K562 (cell line): ENCODE data around the gene TYW3. TPM values are rescaled to one million over a fixed set of nuclear protein-coding genes. Genes with fewer than 3 reads are reported as not detected.
A peak's percentile ranks its signal among the peaks of the same experiment; 100 is the strongest.

Source experiments
- ATAC-seq: fragments of 200-7000 bp; cut with Tn5 transposase; 3 replicates; pipeline ENCODE4 v1.9.1; 2020; ENCODE audit warnings: moderate library complexity
- BruUV-seq: library from RNA; stranded (reverse); fragments of 400-500 nt; replicated peaks from 2 replicates; lab custom pipeline; 2021; lab: Mats Ljungman, UMichigan
- CTCF ChIA-PET: fragments of 300-600 bp; formaldehyde crosslinking; extraction: SDS; loops from one replicate; lab custom pipeline; 2021; ENCODE audit warnings: low intra/inter-chr PET ratio; lab: Yijun Ruan, JAX
- POLR2A ChIA-PET: fragments of 300-600, 350-650 bp; sonication (Branson Sonifier 250); formaldehyde crosslinking; extraction: SDS; loops from one replicate; lab custom pipeline; 2021; ENCODE audit warnings: antibody characterized with exemption, inconsistent platforms; lab: Yijun Ruan, JAX
- DNase-seq, 4 experiments: peaks; one replicate each; pipeline versions ENCODE4 v3.0.0 to v3.0.0-alpha.2; 2011 to 2018; ENCODE audit warnings: low spot score in 3 of 4, mixed read lengths in 3 of 4; ENCODE audit errors: extremely low read depth in 1 of 4
- FAIRE-seq: peaks from 2 replicates; lab custom pipeline; 2011; peaks lifted over from hg19 to GRCh38; lab: Jason Lieb, UNC
- H2AFZ ChIP-seq: 2 replicates; pipeline ENCODE4 v1.6.0; 2011; ENCODE audit warnings: low read depth, low read length, control low read depth, inconsistent platforms
- H3K27ac ChIP-seq: fragments of 200-600 bp; 3 replicates; pipeline ENCODE4 v1.8.0; 2011; ENCODE audit warnings: low read depth, mild to moderate bottlenecking, control low read depth, inconsistent platforms, low read length, moderate library complexity, mixed read lengths; ENCODE audit errors: extremely low read depth
- H3K27me3 ChIP-seq, 2 experiments: fragments of 300-600 bp in 1 of 2; 2 replicates in 1 of 2; 3 replicates in 1 of 2; pipeline versions ENCODE4 v1.6.0 to v1.8.0; 2011; ENCODE audit warnings: inconsistent platforms in 2 of 2, low read length in 2 of 2, mild to moderate bottlenecking in 1 of 2, mixed read lengths in 1 of 2, moderate library complexity in 1 of 2; ENCODE audit not compliant: control insufficient read depth in 2 of 2, insufficient read depth in 2 of 2
- H3K36me3 ChIP-seq: fragments of 300-600 bp; 3 replicates; pipeline ENCODE4 v1.8.0; 2011; ENCODE audit warnings: mild to moderate bottlenecking, low read length, inconsistent platforms; ENCODE audit not compliant: control insufficient read depth, insufficient read depth
- H3K4me1 ChIP-seq, 2 experiments: fragments of 200-600 bp in 1 of 2; replicated peaks in 1 of 2; 2 replicates in 1 of 2; 3 replicates in 1 of 2; pipeline versions ENCODE4 v1.5.1 to v1.8.0; 2011; ENCODE audit warnings: inconsistent platforms in 2 of 2, low read length in 2 of 2, mild to moderate bottlenecking in 1 of 2, mixed read lengths in 1 of 2, moderate library complexity in 1 of 2; ENCODE audit not compliant: control insufficient read depth in 2 of 2, insufficient read depth in 2 of 2
- H3K4me2 ChIP-seq: 2 replicates; pipeline ENCODE4 v1.6.1; 2011; ENCODE audit warnings: low read length, control low read depth, inconsistent platforms, mixed read lengths; ENCODE audit not compliant: insufficient read depth
- H3K4me3 ChIP-seq: fragments of 200-600 bp; sonication (generic), shearing (Covaris generic); 2 replicates; pipeline ENCODE4 v1.5.1; 2016; ENCODE audit warnings: control low read depth, inconsistent platforms
- H3K79me2 ChIP-seq: fragments of 200-600 bp; 3 replicates; pipeline ENCODE4 v1.8.0; 2011; ENCODE audit warnings: low read length, inconsistent platforms; ENCODE audit not compliant: control insufficient read depth, insufficient read depth
- H3K9ac ChIP-seq, 2 experiments: 2 replicates each; pipeline versions ENCODE4 v1.6.0 to v1.6.1; 2011; ENCODE audit warnings: low read depth in 2 of 2, low read length in 2 of 2, control low read depth in 1 of 2, inconsistent platforms in 1 of 2, mild to moderate bottlenecking in 1 of 2, mixed read lengths in 1 of 2; ENCODE audit not compliant: insufficient read depth in 1 of 2
- H3K9me1 ChIP-seq: one replicate; pipeline ENCODE4 v1.6.0; 2011; ENCODE audit warnings: inconsistent platforms, mild to moderate bottlenecking, low read length, moderate library complexity; ENCODE audit not compliant: control insufficient read depth, insufficient read depth
- H3K9me3 ChIP-seq: replicated peaks from 2 replicates; pipeline ENCODE4 v1.5.1; 2011; ENCODE audit warnings: low read depth, low read length, inconsistent platforms; ENCODE audit not compliant: control insufficient read depth, insufficient read depth
- H4K20me1 ChIP-seq: replicated peaks from 2 replicates; pipeline ENCODE4 v1.6.1; 2011; ENCODE audit warnings: low read length, inconsistent platforms, mixed read lengths; ENCODE audit not compliant: control insufficient read depth, insufficient read depth
- BACH1 ChIP-seq: fragments of 200-800 bp; sonication (Bioruptor generic); IDR thresholded peaks from 2 replicates; pipeline ENCODE4 v1.6.1; 2016; ENCODE audit warnings: missing genetic modification characterization, missing compliant biosample characterization
- CTBP1 ChIP-seq: fragments of 450-650 bp; IDR thresholded peaks from 2 replicates; pipeline ENCODE4 v1.6.1; 2016; ENCODE audit warnings: borderline replicate concordance
- DLX4 ChIP-seq: fragments of 250-450 bp; sonication (Bioruptor Pico); IDR thresholded peaks from 2 replicates; pipeline ENCODE4 v1.6.1; 2021; ENCODE audit warnings: mild to moderate bottlenecking
- E2F5 ChIP-seq: sonication (generic); formaldehyde crosslinking; IDR thresholded peaks from 2 replicates; pipeline ENCODE4 v1.8.0; 2022; ENCODE audit warnings: mild to moderate bottlenecking, missing genetic modification reagents
- FOSL1 ChIP-seq: fragments of 200-800 bp; sonication (Bioruptor generic); conservative IDR thresholded peaks from 2 replicates; pipeline ENCODE4 v1.6.1; 2016; ENCODE audit warnings: missing genetic modification characterization, missing compliant biosample characterization
- GATA2 ChIP-seq: sonication (generic); formaldehyde crosslinking; IDR thresholded peaks from 2 replicates; pipeline ENCODE4 v1.4.0; 2020; ENCODE audit warnings: mild to moderate bottlenecking, missing genetic modification reagents
- GTF2E2 ChIP-seq: fragments of 200-800 bp; sonication (Bioruptor generic); IDR thresholded peaks from 2 replicates; pipeline ENCODE4 v1.6.1; 2016; ENCODE audit warnings: missing genetic modification characterization, missing compliant biosample characterization
- HEY1 ChIP-seq: fragments of 250-450 bp; sonication (Bioruptor Pico); IDR thresholded peaks from 2 replicates; pipeline ENCODE4 v1.5.0; 2020; ENCODE audit warnings: mild to moderate bottlenecking, moderate library complexity, borderline replicate concordance
- HNRNPL ChIP-seq: fragments of 200-400 bp; formaldehyde crosslinking; IDR thresholded peaks from 2 replicates; pipeline ENCODE4 v1.6.1; 2017; ENCODE audit warnings: low read depth, mild to moderate bottlenecking, low read length
- HSF4 ChIP-seq: fragments of 250-450 bp; sonication (Bioruptor Pico); IDR thresholded peaks from 2 replicates; pipeline ENCODE4 v2.1.2; 2022; ENCODE audit warnings: mild to moderate bottlenecking, moderate library complexity, borderline replicate concordance
- JUN ChIP-seq, 2 experiments: sonication (generic) in 1 of 2; formaldehyde crosslinking in 1 of 2; IDR thresholded peaks; 2 replicates each; pipeline versions ENCODE4 v1.6.1 to v1.8.0; 2012 to 2022; ENCODE audit warnings: borderline replicate concordance in 2 of 2, mild to moderate bottlenecking in 2 of 2, improper control_type of control experiment in 1 of 2, low read depth in 1 of 2, low read length in 1 of 2, missing genetic modification reagents in 1 of 2
- RAD21 ChIP-seq, 2 experiments: fragments of 250-450 bp in 1 of 2; fragments of 450-650 bp in 1 of 2; sonication (Bioruptor Pico) in 1 of 2; formaldehyde crosslinking in 1 of 2; IDR thresholded peaks in 1 of 2; conservative IDR thresholded peaks in 1 of 2; 2 replicates each; pipeline versions ENCODE4 v1.4.0 to v1.8.0; 2020 to 2022; ENCODE audit warnings: mild to moderate bottlenecking in 2 of 2, moderate library complexity in 1 of 2
- RBM14 ChIP-seq: fragments of 200-400 bp; formaldehyde crosslinking; IDR thresholded peaks from 2 replicates; pipeline ENCODE4 v1.6.1; 2018; ENCODE audit warnings: low read depth, mild to moderate bottlenecking, low read length, moderate library complexity, borderline replicate concordance; ENCODE audit not compliant: insufficient read depth
- SMARCA4 ChIP-seq: fragments of 450-650 bp; IDR thresholded peaks from 2 replicates; pipeline ENCODE4 v1.6.1; 2016
- UBTF ChIP-seq, 2 experiments: IDR thresholded peaks; 2 replicates each; pipeline ENCODE4 v1.6.1; 2012; ENCODE audit warnings: improper control_type of control experiment in 2 of 2, low read depth in 2 of 2, low read length in 2 of 2, borderline replicate concordance in 1 of 2
- ZNF408 ChIP-seq: fragments of 250-450 bp; sonication (Bioruptor Pico); IDR thresholded peaks from 2 replicates; pipeline ENCODE4 v1.4.0; 2020; ENCODE audit warnings: low read depth, mild to moderate bottlenecking, moderate library complexity
- ZNF764 ChIP-seq: fragments of 250-450 bp; sonication (Bioruptor Pico); IDR thresholded peaks from 2 replicates; pipeline ENCODE4 v1.4.0; 2020; ENCODE audit warnings: low read depth, mild to moderate bottlenecking, moderate library complexity
- WGBS: fragments of 100-300 bp; shearing (Covaris generic); methylation state at CpG from one replicate; pipeline ENCODE4 v1.1.6; 2016; ENCODE audit warnings: low coverage, mixed read lengths; ENCODE audit not compliant: insufficient coverage; ENCODE audit errors: missing lambda C conversion rate; 5-methylcytosine and 5-hydroxymethylcytosine counted together
- in situ Hi-C: fragments of 300-500 bp; cut with MboI; formaldehyde crosslinking; loops from 4 replicates; pipeline ENCODE4 v1.15.0; 2018; ENCODE audit warnings: inconsistent platforms, mixed read lengths
- intact Hi-C: fragments of 100-400 bp; cut with micrococcal nuclease; formaldehyde crosslinking; loops from 2 replicates; pipeline ENCODE4 v1.14.2; 2022
- polyA plus RNA-seq, 8 experiments: library from polyadenylated mRNA; depleted of rRNA in 4 of 8; stranded (reverse) in 5 of 8; unstranded in 3 of 8; fragments of >200 nt; fragmentation: Nextera tagmentation in 2 of 8; fragmentation: Illumina TruSeq in 1 of 8; extraction: Ambion mirVana in 2 of 8; extraction: Trizol in 1 of 8; gene quantifications; 2 replicates each; pipeline versions ENCODE4 v1.2.1 to v1.2.3, GENCODE V29; 2011 to 2014; ENCODE audit warnings: inconsistent platforms in 1 of 8, missing spikeins in 1 of 8
- total RNA-seq, 7 experiments: library from RNA; depleted of rRNA in 6 of 7; stranded (reverse); fragments of >200 nt in 6 of 7; fragmentation: Illumina TruSeq in 2 of 7; extraction: Trizol in 2 of 7; gene quantifications; 2 replicates each; pipeline versions ENCODE4 v1.2.1 to v1.2.3, GENCODE V29; 2011 to 2021; ENCODE audit warnings: low replicate concordance in 1 of 7

TYW3 gene
- total and polyA plus RNA-seq, 9 of the 15 experiments (the other 6 are each of a cell fraction or from before 2014, with no cell fraction given): 22.0 to 54.0 (median 41.1) TPM

- BruUV-seq: no TSS peak
- Histone ChIP-seq H3K9ac (no peak overlapping the region), H3K36me3 (peaks cover 8% of the 10 kb centered on the region; the same call in 1 of the 3 replicates), H3K9me3 (peaks cover 4% of the 10 kb centered on the region), H3K4me1 (peaks cover 5 to 19% of the 10 kb centered on the region in 2 experiments; a peak in 3 of 5 replicates), H3K27me3 (no peaks in the 10 kb centered on the region), H3K27ac (no peak overlapping the region), H3K4me3 (no peak overlapping the region), H3K79me2 (peaks cover 44% of the 10 kb centered on the region), H4K20me1 (no peaks in the 10 kb centered on the region), H3K9me1 (no peaks in the 10 kb centered on the region), H2AFZ (no peak overlapping the region), H3K4me2 (peak overlapping the region; percentile 52)
- CTCF ChIA-PET: no interaction called here
- POLR2A ChIA-PET: interaction anchor here (0.6 to 1.2 kb wide), 2 partner anchors 23 to 549 kb away, joined by 3 read pairs; no protein-coding TSS in a partner anchor
- 40% methylated on average over 6 of the region's 6 CpGs for WGBS
- ATAC-seq: no peak
- peak; percentile 14 to 51 (median 44) for DNase-seq
- in situ Hi-C loops (no loop called here), intact Hi-C loops (loop anchor here (5.0 kb wide), 1 partner anchor 533 kb away; the partner anchor contains the start of genes FPGT and LRRIQ3)
- FAIRE-seq: no peak
- TF ChIP-seq UBTF (IDR thresholded peaks at IDR 0.05; ENCODE audit: borderline replicate concordance in 1 of 2, low read depth in 2 of 2, low read length in 2 of 2): no peak
- no peak for TF ChIP-seq ZNF764
- no peak for TF ChIP-seq E2F5 (CRISPR knock-in tag)
- no peak for TF ChIP-seq HEY1
- no peak for TF ChIP-seq HNRNPL
- no peak for TF ChIP-seq RAD21 (CRISPR knock-in tag; conservative IDR thresholded peaks at IDR 0.05 in 1 of 2, IDR thresholded peaks at IDR 0.05 in 1 of 2)
- no peak for TF ChIP-seq BACH1
- no peak for TF ChIP-seq RBM14
- TF ChIP-seq GTF2E2 (tag): no peak
- TF ChIP-seq JUN (IDR thresholded peaks at IDR 0.05; ENCODE audit: borderline replicate concordance, low read depth, low read length): peak; percentile 84
- TF ChIP-seq JUN (CRISPR knock-in tag; IDR thresholded peaks at IDR 0.05; ENCODE audit: borderline replicate concordance): no peak
- TF ChIP-seq FOSL1 (tag): peak; percentile 95
- no peak for TF ChIP-seq ZNF408 (CRISPR knock-in tag)
- TF ChIP-seq GATA2 (CRISPR knock-in tag): peak; percentile 34; the same call in 1 of the 2 replicates
- TF ChIP-seq CTBP1: peak; percentile 94
- TF ChIP-seq SMARCA4: peak; percentile 83
- TF ChIP-seq DLX4 (CRISPR knock-in tag): no peak
- no peak for TF ChIP-seq HSF4 (CRISPR knock-in tag)
These were observed 3.0 kb upstream of the TYW3 start for GRCh38 chr1:74729741-74730478.
